ENCODE measurements around the gene TUBB2B. TPM values are rescaled to one million over a fixed set of nuclear protein-coding genes. Genes with fewer than 3 reads are reported as not detected.

The TUBB2B gene
- total and polyA plus RNA-seq, 2 donors = 4.3 to 6.8 TPM

- no peaks in the 10 kb centered on the region for H3K9me3 ChIP-seq (ENCODE audit: control insufficient read depth in 2 of 2, insufficient read depth in 1 of 2, low read length in 1 of 2)
- peaks cover 0 to 19% of the 10 kb centered on the region in 2 donors for H3K27me3 ChIP-seq (ENCODE audit: control insufficient read depth in 2 of 2, insufficient read depth in 1 of 2, low read length in 1 of 2)
- no peak for DNase-seq (ENCODE audit: low read depth in 6 of 9, low spot score in 9 of 9)
- H3K27ac ChIP-seq (ENCODE audit: low read depth in 1 of 2, low read length in 1 of 2) = no peak overlapping the region
- no peak overlapping the region for H3K4me3 ChIP-seq (ENCODE audit: low read length in 2 of 2)
- H3K4me1 ChIP-seq (ENCODE audit: control insufficient read depth in 2 of 2, insufficient read depth in 2 of 2, low read length in 2 of 2) = peaks cover 39 to 61% of the 10 kb centered on the region in 2 donors
- WGBS = 94% methylated on average over 17 of the region's 17 CpGs
- peaks cover 9 to 25% of the 10 kb centered on the region in 2 donors for H3K36me3 ChIP-seq (ENCODE audit: control insufficient read depth in 2 of 2, insufficient read depth in 2 of 2, low read length in 1 of 2)
Observed at GRCh38 chr6:3260772-3261517, 33.5 kb upstream of the TUBB2B start.

GRCh38 chr6:3260296-3260695 lies 32.8 kb upstream of the TUBB2B start:
- H3K27me3 ChIP-seq (ENCODE audit: control insufficient read depth in 2 of 2, insufficient read depth in 1 of 2, low read length in 1 of 2) = peaks cover 0 to 19% of the 10 kb centered on the region in 2 donors
- no peak overlapping the region for H3K4me3 ChIP-seq (ENCODE audit: low read length in 2 of 2)
- no peak overlapping the region for H3K27ac ChIP-seq (ENCODE audit: low read depth in 1 of 2, low read length in 1 of 2)
- H3K4me1 ChIP-seq (ENCODE audit: control insufficient read depth in 2 of 2, insufficient read depth in 2 of 2, low read length in 2 of 2) = peaks cover 39 to 61% of the 10 kb centered on the region in 2 donors
- H3K36me3 ChIP-seq (ENCODE audit: control insufficient read depth in 2 of 2, insufficient read depth in 2 of 2, low read length in 1 of 2) = peaks cover 9 to 22% of the 10 kb centered on the region in 2 donors
- DNase-seq (ENCODE audit: low read depth in 6 of 9, low spot score in 9 of 9) = no peak
- no peaks in the 10 kb centered on the region for H3K9me3 ChIP-seq (ENCODE audit: control insufficient read depth in 2 of 2, insufficient read depth in 1 of 2, low read length in 1 of 2)
- 94% methylated on average over 14 of the region's 14 CpGs for WGBS

GRCh38 chr6:3259491-3259958 lies 32.1 kb upstream of the TUBB2B start:
- DNase-seq (ENCODE audit: low read depth in 6 of 9, low spot score in 9 of 9) = peak in 5 of 9 donors; percentile 24 to 59 (median 37)
- Histone ChIP-seq H3K9me3 (ENCODE audit: control insufficient read depth in 2 of 2, insufficient read depth in 1 of 2, low read length in 1 of 2) (no peaks in the 10 kb centered on the region), H3K36me3 (ENCODE audit: control insufficient read depth in 2 of 2, insufficient read depth in 2 of 2, low read length in 1 of 2) (peaks cover 9 to 16% of the 10 kb centered on the region in 2 donors), H3K4me3 (ENCODE audit: low read length in 2 of 2) (peak overlapping the region; percentile 67 to 81), H3K4me1 (ENCODE audit: control insufficient read depth in 2 of 2, insufficient read depth in 2 of 2, low read length in 2 of 2) (peaks cover 37 to 57% of the 10 kb centered on the region in 2 donors), H3K27me3 (ENCODE audit: control insufficient read depth in 2 of 2, insufficient read depth in 1 of 2, low read length in 1 of 2) (peaks cover 0 to 19% of the 10 kb centered on the region in 2 donors), H3K27ac (ENCODE audit: low read depth in 1 of 2, low read length in 1 of 2) (peak overlapping the region in 1 of 2 donors; percentile 74)
- WGBS = under 1% methylated on average over 21 of the region's 21 CpGs

- peak within 1 kb of the TSS; percentile 67 to 81 for H3K4me3 ChIP-seq (ENCODE audit: low read length in 2 of 2)
- peaks cover 30 to 50% of the 10 kb centered on the region in 2 donors for H3K4me1 ChIP-seq (ENCODE audit: control insufficient read depth in 2 of 2, insufficient read depth in 2 of 2, low read length in 2 of 2)
- H3K27me3 ChIP-seq (ENCODE audit: control insufficient read depth in 2 of 2, insufficient read depth in 1 of 2, low read length in 1 of 2) = peaks cover 0 to 19% of the 10 kb centered on the region in 2 donors
- peaks cover 4 to 10% of the 10 kb centered on the region in 2 donors for H3K36me3 ChIP-seq (ENCODE audit: control insufficient read depth in 2 of 2, insufficient read depth in 2 of 2, low read length in 1 of 2)
- WGBS = under 1% methylated on average over 80 of the region's 80 CpGs
- DNase-seq (ENCODE audit: low read depth in 6 of 9, low spot score in 9 of 9) = peak in 8 of 9 donors; percentile 55 to 91 (median 80)
- peaks cover 0 to under 1% of the 10 kb centered on the region in 2 donors for H3K9me3 ChIP-seq (ENCODE audit: control insufficient read depth in 2 of 2, insufficient read depth in 1 of 2, low read length in 1 of 2)
- H3K27ac ChIP-seq (ENCODE audit: low read depth in 1 of 2, low read length in 1 of 2) = peak within 1 kb of the TSS; percentile 74 to 85
Observed at GRCh38 chr6:3258720-3259490, 31.5 kb upstream of the TUBB2B start, which contains the start of gene PSMG4. Gene PSMG4 (plus strand): TSS chr6:3258947. CDS start chr6:3259023, 76 bp downstream.

- H3K36me3 ChIP-seq (ENCODE audit: control insufficient read depth in 2 of 2, insufficient read depth in 2 of 2, low read length in 1 of 2) = peaks cover 0 to 4% of the 10 kb centered on the region in 2 donors
- peaks cover 0 to 4% of the 10 kb centered on the region in 2 donors for H3K9me3 ChIP-seq (ENCODE audit: control insufficient read depth in 2 of 2, insufficient read depth in 1 of 2, low read length in 1 of 2)
- H3K27me3 ChIP-seq (ENCODE audit: control insufficient read depth in 2 of 2, insufficient read depth in 1 of 2, low read length in 1 of 2) = peaks cover 0 to 19% of the 10 kb centered on the region in 2 donors
- no peak for DNase-seq (ENCODE audit: low read depth in 6 of 9, low spot score in 9 of 9)
- no peak overlapping the region for H3K27ac ChIP-seq (ENCODE audit: low read depth in 1 of 2, low read length in 1 of 2)
- 64% methylated on average over 12 of the region's 12 CpGs for WGBS
- H3K4me1 ChIP-seq (ENCODE audit: control insufficient read depth in 2 of 2, insufficient read depth in 2 of 2, low read length in 2 of 2) = peaks cover 23 to 43% of the 10 kb centered on the region in 2 donors
- peak overlapping the region; percentile 67 to 81 for H3K4me3 ChIP-seq (ENCODE audit: low read length in 2 of 2)
Observed at GRCh38 chr6:3258201-3258600, 30.7 kb upstream of the TUBB2B start.

- WGBS = 98% methylated on average over 40 of the region's 40 CpGs
- Histone ChIP-seq H3K9me3 (ENCODE audit: control insufficient read depth in 2 of 2, insufficient read depth in 1 of 2, low read length in 1 of 2) (peaks cover 0 to 4% of the 10 kb centered on the region in 2 donors), H3K36me3 (ENCODE audit: control insufficient read depth in 2 of 2, insufficient read depth in 2 of 2, low read length in 1 of 2) (no peaks in the 10 kb centered on the region), H3K27ac (ENCODE audit: low read depth in 1 of 2, low read length in 1 of 2) (no peak overlapping the region), H3K4me3 (ENCODE audit: low read length in 2 of 2) (no peak overlapping the region), H3K4me1 (ENCODE audit: control insufficient read depth in 2 of 2, insufficient read depth in 2 of 2, low read length in 2 of 2) (peaks cover 3 to 10% of the 10 kb centered on the region in 2 donors), H3K27me3 (ENCODE audit: control insufficient read depth in 2 of 2, insufficient read depth in 1 of 2, low read length in 1 of 2) (peaks cover 0 to 45% of the 10 kb centered on the region in 2 donors)
- no peak for DNase-seq (ENCODE audit: low read depth in 6 of 9, low spot score in 9 of 9)
Observed at GRCh38 chr6:3253597-3253961, 26.1 kb upstream of the TUBB2B start.

- Histone ChIP-seq H3K27me3 (ENCODE audit: control insufficient read depth in 2 of 2, insufficient read depth in 1 of 2, low read length in 1 of 2) (peaks cover 0 to 45% of the 10 kb centered on the region in 2 donors), H3K36me3 (ENCODE audit: control insufficient read depth in 2 of 2, insufficient read depth in 2 of 2, low read length in 1 of 2) (no peaks in the 10 kb centered on the region), H3K4me1 (ENCODE audit: control insufficient read depth in 2 of 2, insufficient read depth in 2 of 2, low read length in 2 of 2) (peaks cover 0 to 7% of the 10 kb centered on the region in 2 donors), H3K9me3 (ENCODE audit: control insufficient read depth in 2 of 2, insufficient read depth in 1 of 2, low read length in 1 of 2) (peaks cover 0 to 4% of the 10 kb centered on the region in 2 donors), H3K27ac (ENCODE audit: low read depth in 1 of 2, low read length in 1 of 2) (no peak overlapping the region), H3K4me3 (ENCODE audit: low read length in 2 of 2) (no peak overlapping the region)
- 94% methylated on average over 22 of the region's 22 CpGs for WGBS
- DNase-seq (ENCODE audit: low read depth in 6 of 9, low spot score in 9 of 9) = no peak
Observed at GRCh38 chr6:3252861-3253596, 25.6 kb upstream of the TUBB2B start.

- peaks cover 0 to 4% of the 10 kb centered on the region in 2 donors for H3K9me3 ChIP-seq (ENCODE audit: control insufficient read depth in 2 of 2, insufficient read depth in 1 of 2, low read length in 1 of 2)
- H3K36me3 ChIP-seq (ENCODE audit: control insufficient read depth in 2 of 2, insufficient read depth in 2 of 2, low read length in 1 of 2) = no peaks in the 10 kb centered on the region
- peaks cover 2 to 49% of the 10 kb centered on the region in 2 donors for H3K27me3 ChIP-seq (ENCODE audit: control insufficient read depth in 2 of 2, insufficient read depth in 1 of 2, low read length in 1 of 2)
- DNase-seq (ENCODE audit: low read depth in 6 of 9, low spot score in 9 of 9) = no peak
- 89% methylated on average over 10 of the region's 10 CpGs for WGBS
- H3K4me1 ChIP-seq (ENCODE audit: control insufficient read depth in 2 of 2, insufficient read depth in 2 of 2, low read length in 2 of 2) = peaks cover 0 to 14% of the 10 kb centered on the region in 2 donors
- H3K27ac ChIP-seq (ENCODE audit: low read depth in 1 of 2, low read length in 1 of 2) = no peak overlapping the region
- H3K4me3 ChIP-seq (ENCODE audit: low read length in 2 of 2) = no peak overlapping the region
Observed at GRCh38 chr6:3252369-3252768, 24.9 kb upstream of the TUBB2B start.

All from thymus (tissue), 11 donors.